CD4-positive, alpha-beta T cell (primary cell): ENCODE data around the gene NEU4. TPM values are rescaled to one million over a fixed set of nuclear protein-coding genes. Genes with fewer than 3 reads are reported as not detected.

Experiments
- ATAC-seq: fragments of 200-7000 bp; cut with Tn5 transposase; one replicate; pipeline ENCODE4 v1.10.0; 2022; ENCODE audit warnings: mild to moderate bottlenecking; ENCODE audit not compliant: poor library complexity
- CTCF ChIA-PET: fragments of 350-600 bp; sonication (Branson Sonifier 250); formaldehyde crosslinking; loops from one replicate; lab custom pipeline; 2021; ENCODE audit warnings: antibody characterized with exemption, inconsistent platforms; lab: Charles Lee
- POLR2A ChIA-PET: fragments of 350-600 bp; sonication (Branson Sonifier 250); formaldehyde crosslinking; loops from one replicate; lab custom pipeline; 2021; ENCODE audit warnings: antibody characterized with exemption, inconsistent platforms; lab: Charles Lee
- DNase-seq, 14 experiments: peaks; one replicate each; pipeline ENCODE4 v3.0.0-alpha.2; 2013 to 2020; ENCODE audit warnings: mixed read lengths in 2 of 14
- H3K27ac ChIP-seq, 2 donors: one replicate each; pipeline versions ENCODE4 v1.5.1 to v1.7.0; 2013; ENCODE audit warnings: low read length in 2 of 2, low read depth in 1 of 2, mild to moderate bottlenecking in 1 of 2
- H3K27me3 ChIP-seq, 2 experiments: 1 replicate in 1 of 2; 2 replicates in 1 of 2; pipeline versions ENCODE4 v1.6.1 to v1.7.0; 2013; ENCODE audit warnings: low read length in 2 of 2, control low read depth in 1 of 2, mild to moderate bottlenecking in 1 of 2, moderate library complexity in 1 of 2; ENCODE audit not compliant: insufficient read depth in 2 of 2, control insufficient read depth in 1 of 2
- H3K36me3 ChIP-seq: one replicate; pipeline ENCODE4 v1.6.1; 2013; ENCODE audit warnings: low read length, control low read depth; ENCODE audit not compliant: insufficient read depth
- H3K4me1 ChIP-seq: one replicate; pipeline ENCODE4 v1.6.1; 2013; ENCODE audit warnings: low read length, control low read depth; ENCODE audit not compliant: insufficient read depth
- H3K4me3 ChIP-seq: one replicate; pipeline ENCODE4 v1.5.1; 2013; ENCODE audit warnings: mild to moderate bottlenecking, low read length, moderate library complexity
- H3K9me3 ChIP-seq, 2 experiments: 1 replicate in 1 of 2; 2 replicates in 1 of 2; pipeline versions ENCODE4 v1.6.1 to v1.7.0; 2013; ENCODE audit warnings: low read length in 2 of 2, mild to moderate bottlenecking in 2 of 2, control low read depth in 1 of 2, moderate library complexity in 1 of 2; ENCODE audit not compliant: control insufficient read depth in 1 of 2, insufficient read depth in 1 of 2
- H3K27ac Mint-ChIP-seq: one replicate; pipeline ENCODE4 v1.8.0; 2020; ENCODE audit warnings: mixed read lengths
- H3K27me3 Mint-ChIP-seq: one replicate; pipeline ENCODE4 v1.8.0; 2021; ENCODE audit warnings: mixed read lengths
- H3K36me3 Mint-ChIP-seq: one replicate; pipeline ENCODE4 v1.8.0; 2021; ENCODE audit warnings: low read depth, mixed read lengths
- H3K4me1 Mint-ChIP-seq: one replicate; pipeline ENCODE4 v1.8.0; 2021; ENCODE audit warnings: low read depth, mixed read lengths
- H3K4me3 Mint-ChIP-seq: one replicate; pipeline ENCODE4 v1.8.0; 2020; ENCODE audit warnings: mild to moderate bottlenecking, mixed read lengths
- H3K9me3 Mint-ChIP-seq: one replicate; pipeline ENCODE4 v1.8.0; 2020; ENCODE audit warnings: mixed read lengths
- intact Hi-C, 2 experiments: fragments of 100-400 bp; cut with DNase I in 1 of 2; cut with micrococcal nuclease in 1 of 2; formaldehyde crosslinking; loops; one replicate each; pipeline versions ENCODE4 v1.15.1 to v1.9.0; 2023 to 2025; cut with DNase I, micrococcal nuclease
- total RNA-seq, 174 experiments: library from RNA in 2 of 174; stranded (reverse) in 2 of 174; gene quantifications; one replicate each; pipeline ENCODE4 v1.2.3 and lab custom pipeline; 2021 to 2026
- TF ChIP-seq, protein P1 (sequence below): fragments of 200-600 bp; IDR thresholded peaks from one replicate; pipeline ENCODE4 v1.8.0; 2022; ENCODE audit warnings: antibody characterized with exemption, mild to moderate bottlenecking

Gene NEU4
- total RNA-seq, 2 experiments from 2014 or later = 4.3 to 6.8 TPM

- H3K27me3 Mint-ChIP-seq = no peaks in the 10 kb centered on the region
- TF ChIP-seq, protein P1, sequence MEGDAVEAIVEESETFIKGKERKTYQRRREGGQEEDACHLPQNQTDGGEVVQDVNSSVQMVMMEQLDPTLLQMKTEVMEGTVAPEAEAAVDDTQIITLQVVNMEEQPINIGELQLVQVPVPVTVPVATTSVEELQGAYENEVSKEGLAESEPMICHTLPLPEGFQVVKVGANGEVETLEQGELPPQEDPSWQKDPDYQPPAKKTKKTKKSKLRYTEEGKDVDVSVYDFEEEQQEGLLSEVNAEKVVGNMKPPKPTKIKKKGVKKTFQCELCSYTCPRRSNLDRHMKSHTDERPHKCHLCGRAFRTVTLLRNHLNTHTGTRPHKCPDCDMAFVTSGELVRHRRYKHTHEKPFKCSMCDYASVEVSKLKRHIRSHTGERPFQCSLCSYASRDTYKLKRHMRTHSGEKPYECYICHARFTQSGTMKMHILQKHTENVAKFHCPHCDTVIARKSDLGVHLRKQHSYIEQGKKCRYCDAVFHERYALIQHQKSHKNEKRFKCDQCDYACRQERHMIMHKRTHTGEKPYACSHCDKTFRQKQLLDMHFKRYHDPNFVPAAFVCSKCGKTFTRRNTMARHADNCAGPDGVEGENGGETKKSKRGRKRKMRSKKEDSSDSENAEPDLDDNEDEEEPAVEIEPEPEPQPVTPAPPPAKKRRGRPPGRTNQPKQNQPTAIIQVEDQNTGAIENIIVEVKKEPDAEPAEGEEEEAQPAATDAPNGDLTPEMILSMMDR = no peak
- no peak overlapping the region for H3K27ac Mint-ChIP-seq
Observed at GRCh38 chr2:241834527-241835210, 25.7 kb downstream of the NEU4 start.

DNA sequence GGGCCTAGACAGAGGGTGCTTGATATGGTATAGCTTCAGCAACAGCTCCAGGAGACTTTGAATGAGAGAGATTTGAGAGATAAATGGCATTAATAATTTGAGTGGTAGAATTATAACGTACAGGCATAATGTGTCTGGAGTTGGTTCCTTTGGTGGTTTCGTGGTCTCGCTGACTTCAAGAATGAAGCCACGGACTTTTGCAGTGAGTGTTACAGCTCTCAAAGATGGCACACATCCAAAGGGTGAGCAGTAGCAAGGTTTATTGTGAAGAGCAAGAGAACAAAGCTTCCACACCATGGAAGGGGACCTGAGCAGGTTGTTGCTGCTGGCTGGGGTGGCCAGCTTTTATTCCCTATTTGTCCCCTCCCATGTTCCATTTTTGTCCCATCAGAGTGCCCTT, 26.6 kb downstream of the NEU4 start:
- Mint-ChIP-seq H3K27me3 (no peaks in the 10 kb centered on the region), H3K36me3 (no peaks in the 10 kb centered on the region), H3K4me1 (peaks cover 5% of the 10 kb centered on the region), H3K4me3 (no peak overlapping the region), H3K9me3 (no peaks in the 10 kb centered on the region), H3K27ac (no peak overlapping the region)
- intact Hi-C loops = no loop called here
- H3K4me1 ChIP-seq = no peaks in the 10 kb centered on the region
- ChIA-PET POLR2A (no interaction called here), CTCF (interaction anchor here (0.9 kb wide), 1 partner anchor 18 kb away, joined by 3 read pairs; no protein-coding TSS in a partner anchor)
- no peak for ATAC-seq
- no peak overlapping the region for H3K4me3 ChIP-seq
- no peaks in the 10 kb centered on the region for H3K36me3 ChIP-seq
- H3K9me3 ChIP-seq = no peaks in the 10 kb centered on the region
- TF ChIP-seq, protein P1 = no peak
- H3K27me3 ChIP-seq = no peaks in the 10 kb centered on the region
- no peak overlapping the region for H3K27ac ChIP-seq
- DNase-seq = peak in 1 of 14 experiments; percentile 19

More at GRCh38 chr2:241834527-241835210, 25.7 kb downstream of the NEU4 start:
- Histone ChIP-seq H3K36me3 (no peaks in the 10 kb centered on the region), H3K27ac (no peak overlapping the region), H3K4me1 (no peaks in the 10 kb centered on the region), H3K9me3 (no peaks in the 10 kb centered on the region), H3K4me3 (no peak overlapping the region), H3K27me3 (no peaks in the 10 kb centered on the region)
- Mint-ChIP-seq H3K4me1 (peaks cover 5% of the 10 kb centered on the region), H3K9me3 (no peaks in the 10 kb centered on the region), H3K4me3 (no peak overlapping the region), H3K36me3 (no peaks in the 10 kb centered on the region)
- no peak for DNase-seq
- ATAC-seq = no peak
- ChIA-PET POLR2A (no interaction called here), CTCF (interaction anchor here (0.9 kb wide), 1 partner anchor 11 kb away, joined by 4 read pairs; no protein-coding TSS in a partner anchor)
- intact Hi-C loops = loop anchor here in 1 of 2 experiments (5.0 kb wide), 1 partner anchor 33 kb away; the partner anchor contains the start of gene RTP5

DNA sequence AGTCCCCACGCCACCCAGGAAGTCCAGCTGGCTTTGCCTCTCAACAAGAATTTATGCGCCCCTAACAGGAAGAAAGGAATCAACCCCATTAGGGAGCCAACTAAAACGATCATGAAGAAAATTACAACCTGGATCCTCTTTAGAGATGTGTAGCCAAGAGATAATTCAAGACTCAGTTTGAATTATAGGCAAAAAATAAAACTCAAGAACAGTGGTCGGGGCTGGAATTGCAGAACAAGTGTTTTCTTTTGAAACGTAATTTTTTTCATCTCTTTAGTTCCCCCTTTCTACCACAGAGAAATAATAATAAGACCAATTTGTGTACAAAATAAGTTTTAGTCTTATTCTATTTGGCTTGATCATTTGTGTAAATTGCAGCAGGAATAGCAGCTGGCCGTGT, 27.3 kb downstream of the NEU4 start:
- no peaks in the 10 kb centered on the region for H3K36me3 ChIP-seq
- Mint-ChIP-seq H3K27me3 (no peaks in the 10 kb centered on the region), H3K27ac (no peak overlapping the region), H3K36me3 (no peaks in the 10 kb centered on the region), H3K9me3 (no peaks in the 10 kb centered on the region), H3K4me1 (peaks cover 8% of the 10 kb centered on the region), H3K4me3 (no peak overlapping the region)
- TF ChIP-seq, protein P1 = no peak
- DNase-seq (no peak), ATAC-seq (no peak)
- no peaks in the 10 kb centered on the region for H3K9me3 ChIP-seq
- ChIA-PET CTCF (interaction anchor here (0.9 kb wide), 1 partner anchor 17 kb away, joined by 3 read pairs; no protein-coding TSS in a partner anchor), POLR2A (no interaction called here)
- intact Hi-C loops = no loop called here
- no peak overlapping the region for H3K27ac ChIP-seq
- H3K4me1 ChIP-seq = no peaks in the 10 kb centered on the region
- no peaks in the 10 kb centered on the region for H3K27me3 ChIP-seq
- H3K4me3 ChIP-seq = no peak overlapping the region
